ENCODE measurements around the gene ITGB3. TPM values are rescaled to one million over a fixed set of nuclear protein-coding genes. Genes with fewer than 3 reads are reported as not detected.
A peak's percentile ranks its signal among the peaks of the same experiment; 100 is the strongest.

The ITGB3 gene
- total and polyA plus RNA-seq, 9 of the 15 experiments (the other 6 are each of a cell fraction or from before 2014, with no cell fraction given): 0.08 to 2.6 (median 0.62) TPM; not detected in 1

DNA sequence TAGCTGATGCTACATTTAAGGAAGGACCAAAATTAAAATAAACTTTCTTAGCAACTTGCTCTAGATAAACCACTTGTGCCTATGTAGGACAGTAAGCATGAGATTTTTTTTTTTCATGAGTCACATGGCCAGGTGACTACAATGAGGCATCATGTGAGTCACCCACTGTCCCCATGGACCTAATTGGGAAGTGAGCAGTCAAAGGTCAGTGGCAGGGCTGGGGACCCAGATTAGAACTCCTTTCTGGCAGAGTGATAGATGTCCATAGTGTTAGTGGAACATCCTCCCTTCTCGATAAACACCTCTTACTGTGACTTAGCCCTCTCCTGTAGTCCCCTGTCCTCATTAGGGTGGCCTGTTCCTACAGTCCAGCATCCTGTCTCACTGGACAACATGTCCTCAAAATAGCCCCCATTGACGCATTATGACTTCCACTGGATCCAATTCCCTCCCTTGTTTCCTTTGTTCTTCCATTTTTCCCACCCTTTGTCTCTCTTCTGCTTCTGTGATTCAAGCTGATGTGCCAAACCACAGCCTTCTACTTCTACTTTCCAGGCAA, 12.4 kb downstream of the ITGB3 start (continued):
- peak; percentile 41 for TF ChIP-seq MAFG (tag; conservative IDR thresholded peaks at IDR 0.05)
- TF ChIP-seq HMGN3 (IDR thresholded peaks at IDR 0.05; ENCODE audit: borderline replicate concordance, extremely low read depth, insufficient read length, low read depth, low read length): peak; percentile 36
- TF ChIP-seq TAL1 (IDR thresholded peaks at IDR 0.05): peak; percentile 76
- no peak for TF ChIP-seq ZNF696 (CRISPR knock-in tag; conservative IDR thresholded peaks at IDR 0.05)
- TF ChIP-seq EP400 (IDR thresholded peaks at IDR 0.05): peak; percentile 46; the same call in 1 of the 2 replicates
- TF ChIP-seq, protein P1, sequence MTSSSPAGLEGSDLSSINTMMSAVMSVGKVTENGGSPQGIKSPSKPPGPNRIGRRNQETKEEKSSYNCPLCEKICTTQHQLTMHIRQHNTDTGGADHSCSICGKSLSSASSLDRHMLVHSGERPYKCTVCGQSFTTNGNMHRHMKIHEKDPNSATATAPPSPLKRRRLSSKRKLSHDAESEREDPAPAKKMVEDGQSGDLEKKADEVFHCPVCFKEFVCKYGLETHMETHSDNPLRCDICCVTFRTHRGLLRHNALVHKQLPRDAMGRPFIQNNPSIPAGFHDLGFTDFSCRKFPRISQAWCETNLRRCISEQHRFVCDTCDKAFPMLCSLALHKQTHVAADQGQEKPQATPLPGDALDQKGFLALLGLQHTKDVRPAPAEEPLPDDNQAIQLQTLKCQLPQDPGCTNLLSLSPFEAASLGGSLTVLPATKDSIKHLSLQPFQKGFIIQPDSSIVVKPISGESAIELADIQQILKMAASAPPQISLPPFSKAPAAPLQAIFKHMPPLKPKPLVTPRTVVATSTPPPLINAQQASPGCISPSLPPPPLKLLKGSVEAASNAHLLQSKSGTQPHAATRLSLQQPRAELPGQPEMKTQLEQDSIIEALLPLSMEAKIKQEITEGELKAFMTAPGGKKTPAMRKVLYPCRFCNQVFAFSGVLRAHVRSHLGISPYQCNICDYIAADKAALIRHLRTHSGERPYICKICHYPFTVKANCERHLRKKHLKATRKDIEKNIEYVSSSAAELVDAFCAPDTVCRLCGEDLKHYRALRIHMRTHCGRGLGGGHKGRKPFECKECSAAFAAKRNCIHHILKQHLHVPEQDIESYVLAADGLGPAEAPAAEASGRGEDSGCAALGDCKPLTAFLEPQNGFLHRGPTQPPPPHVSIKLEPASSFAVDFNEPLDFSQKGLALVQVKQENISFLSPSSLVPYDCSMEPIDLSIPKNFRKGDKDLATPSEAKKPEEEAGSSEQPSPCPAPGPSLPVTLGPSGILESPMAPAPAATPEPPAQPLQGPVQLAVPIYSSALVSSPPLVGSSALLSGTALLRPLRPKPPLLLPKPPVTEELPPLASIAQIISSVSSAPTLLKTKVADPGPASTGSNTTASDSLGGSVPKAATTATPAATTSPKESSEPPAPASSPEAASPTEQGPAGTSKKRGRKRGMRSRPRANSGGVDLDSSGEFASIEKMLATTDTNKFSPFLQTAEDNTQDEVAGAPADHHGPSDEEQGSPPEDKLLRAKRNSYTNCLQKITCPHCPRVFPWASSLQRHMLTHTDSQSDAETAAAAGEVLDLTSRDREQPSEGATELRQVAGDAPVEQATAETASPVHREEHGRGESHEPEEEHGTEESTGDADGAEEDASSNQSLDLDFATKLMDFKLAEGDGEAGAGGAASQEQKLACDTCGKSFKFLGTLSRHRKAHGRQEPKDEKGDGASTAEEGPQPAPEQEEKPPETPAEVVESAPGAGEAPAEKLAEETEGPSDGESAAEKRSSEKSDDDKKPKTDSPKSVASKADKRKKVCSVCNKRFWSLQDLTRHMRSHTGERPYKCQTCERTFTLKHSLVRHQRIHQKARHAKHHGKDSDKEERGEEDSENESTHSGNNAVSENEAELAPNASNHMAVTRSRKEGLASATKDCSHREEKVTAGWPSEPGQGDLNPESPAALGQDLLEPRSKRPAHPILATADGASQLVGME (CRISPR knock-in tag; IDR thresholded peaks at IDR 0.05): peak; percentile 93
- peak; percentile 54; the same call in 1 of the 2 replicates for TF ChIP-seq ESRRA (IDR thresholded peaks at IDR 0.05; ENCODE audit: borderline replicate concordance, low read depth)
- TF ChIP-seq, protein P2, sequence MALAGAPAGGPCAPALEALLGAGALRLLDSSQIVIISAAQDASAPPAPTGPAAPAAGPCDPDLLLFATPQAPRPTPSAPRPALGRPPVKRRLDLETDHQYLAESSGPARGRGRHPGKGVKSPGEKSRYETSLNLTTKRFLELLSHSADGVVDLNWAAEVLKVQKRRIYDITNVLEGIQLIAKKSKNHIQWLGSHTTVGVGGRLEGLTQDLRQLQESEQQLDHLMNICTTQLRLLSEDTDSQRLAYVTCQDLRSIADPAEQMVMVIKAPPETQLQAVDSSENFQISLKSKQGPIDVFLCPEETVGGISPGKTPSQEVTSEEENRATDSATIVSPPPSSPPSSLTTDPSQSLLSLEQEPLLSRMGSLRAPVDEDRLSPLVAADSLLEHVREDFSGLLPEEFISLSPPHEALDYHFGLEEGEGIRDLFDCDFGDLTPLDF (CRISPR knock-in tag; IDR thresholded peaks at IDR 0.05): no peak
- TF ChIP-seq TCF3 (CRISPR knock-in tag; IDR thresholded peaks at IDR 0.05): peak; percentile 94
- no peak for TF ChIP-seq PTRF (tag; IDR thresholded peaks at IDR 0.05)
- TF ChIP-seq, protein P3, sequence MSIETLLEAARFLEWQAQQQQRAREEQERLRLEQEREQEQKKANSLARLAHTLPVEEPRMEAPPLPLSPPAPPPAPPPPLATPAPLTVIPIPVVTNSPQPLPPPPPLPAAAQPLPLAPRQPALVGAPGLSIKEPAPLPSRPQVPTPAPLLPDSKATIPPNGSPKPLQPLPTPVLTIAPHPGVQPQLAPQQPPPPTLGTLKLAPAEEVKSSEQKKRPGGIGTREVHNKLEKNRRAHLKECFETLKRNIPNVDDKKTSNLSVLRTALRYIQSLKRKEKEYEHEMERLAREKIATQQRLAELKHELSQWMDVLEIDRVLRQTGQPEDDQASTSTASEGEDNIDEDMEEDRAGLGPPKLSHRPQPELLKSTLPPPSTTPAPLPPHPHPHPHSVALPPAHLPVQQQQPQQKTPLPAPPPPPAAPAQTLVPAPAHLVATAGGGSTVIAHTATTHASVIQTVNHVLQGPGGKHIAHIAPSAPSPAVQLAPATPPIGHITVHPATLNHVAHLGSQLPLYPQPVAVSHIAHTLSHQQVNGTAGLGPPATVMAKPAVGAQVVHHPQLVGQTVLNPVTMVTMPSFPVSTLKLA (conservative IDR thresholded peaks at IDR 0.05): peak; percentile 60 to 65; a peak in 3 of 4 replicates
- TF ChIP-seq ZNF146 (CRISPR knock-in tag; IDR thresholded peaks at IDR 0.05; ENCODE audit: unreplicated experiment): no peak
- TF ChIP-seq PHF21A (IDR thresholded peaks at IDR 0.05; ENCODE audit: borderline replicate concordance, low read depth): peak; percentile 72; the same call in 1 of the 2 replicates
- TF ChIP-seq, protein P4, sequence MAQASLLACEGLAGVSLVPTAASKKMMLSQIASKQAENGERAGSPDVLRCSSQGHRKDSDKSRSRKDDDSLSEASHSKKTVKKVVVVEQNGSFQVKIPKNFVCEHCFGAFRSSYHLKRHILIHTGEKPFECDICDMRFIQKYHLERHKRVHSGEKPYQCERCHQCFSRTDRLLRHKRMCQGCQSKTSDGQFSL (CRISPR knock-in tag; IDR thresholded peaks at IDR 0.05): no peak
- TF ChIP-seq, protein P4 (tag; IDR thresholded peaks at IDR 0.05): no peak
- TF ChIP-seq ZNF239 (CRISPR knock-in tag; IDR thresholded peaks at IDR 0.05): no peak; the same call in none of the 2 replicates
- TF ChIP-seq, protein P5, sequence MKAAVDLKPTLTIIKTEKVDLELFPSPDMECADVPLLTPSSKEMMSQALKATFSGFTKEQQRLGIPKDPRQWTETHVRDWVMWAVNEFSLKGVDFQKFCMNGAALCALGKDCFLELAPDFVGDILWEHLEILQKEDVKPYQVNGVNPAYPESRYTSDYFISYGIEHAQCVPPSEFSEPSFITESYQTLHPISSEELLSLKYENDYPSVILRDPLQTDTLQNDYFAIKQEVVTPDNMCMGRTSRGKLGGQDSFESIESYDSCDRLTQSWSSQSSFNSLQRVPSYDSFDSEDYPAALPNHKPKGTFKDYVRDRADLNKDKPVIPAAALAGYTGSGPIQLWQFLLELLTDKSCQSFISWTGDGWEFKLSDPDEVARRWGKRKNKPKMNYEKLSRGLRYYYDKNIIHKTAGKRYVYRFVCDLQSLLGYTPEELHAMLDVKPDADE (conservative IDR thresholded peaks at IDR 0.05; ENCODE audit: control insufficient read depth, low read depth, low read length): peak; percentile 57; the same call in 1 of the 2 replicates
